Sigmoid colon (tissue), 7 donors: ENCODE results near the gene HHAT. TPM values are rescaled to one million over a fixed set of nuclear protein-coding genes. Genes with fewer than 3 reads are reported as not detected.

ENCODE experiments used
- DNase-seq: peaks from one replicate; pipeline ENCODE4 v3.0.0-alpha.2; 2019
- H3K27ac ChIP-seq, 4 donors: fragments of 200-600 bp; sonication (generic); one replicate each; pipeline ENCODE4 v1.5.1; 2016 to 2019; ENCODE audit warnings: mild to moderate bottlenecking in 1 of 4
- H3K27me3 ChIP-seq, 3 donors: fragments of 200-600 bp; sonication (generic); one replicate each; pipeline ENCODE4 v1.5.1; 2019; ENCODE audit warnings: mild to moderate bottlenecking in 1 of 3
- H3K36me3 ChIP-seq, 4 donors: fragments of 200-600 bp; sonication (generic); one replicate each; pipeline ENCODE4 v1.5.1; 2016 to 2019
- H3K4me1 ChIP-seq, 4 donors: fragments of 200-600 bp; sonication (generic); one replicate each; pipeline ENCODE4 v1.5.1; 2017 to 2019
- H3K4me3 ChIP-seq, 4 donors: fragments of 200-600 bp; sonication (generic); one replicate each; pipeline ENCODE4 v1.5.1; 2017 to 2019; ENCODE audit warnings: mild to moderate bottlenecking in 2 of 4, moderate library complexity in 1 of 4
- H3K9me3 ChIP-seq, 4 donors: fragments of 200-600 bp in 3 of 4; sonication (generic) in 3 of 4; one replicate each; pipeline versions ENCODE4 v1.5.1 to v1.6.1; 2013 to 2019
- CTCF ChIP-seq, 4 experiments: fragments of 450-650 bp in 3 of 4; fragments of 200-600 bp in 1 of 4; IDR thresholded peaks; one replicate each; pipeline ENCODE4 v1.5.1; 2016 to 2019; ENCODE audit warnings: antibody characterized with exemption in 4 of 4, mild to moderate bottlenecking in 3 of 4, moderate library complexity in 2 of 4
- EP300 ChIP-seq, 4 donors: sonication (generic); formaldehyde crosslinking; IDR thresholded peaks; one replicate each; pipeline ENCODE4 v1.6.1; 2017; ENCODE audit warnings: antibody characterized with exemption in 4 of 4
- POLR2A ChIP-seq, 2 donors: fragments of 450-650 bp; IDR thresholded peaks; one replicate each; pipeline ENCODE4 v1.6.1; 2016; ENCODE audit warnings: antibody characterized with exemption in 2 of 2, mild to moderate bottlenecking in 2 of 2, moderate library complexity in 2 of 2
- POLR2AphosphoS5 ChIP-seq, 4 donors: sonication (generic); formaldehyde crosslinking; IDR thresholded peaks; one replicate each; pipeline ENCODE4 v1.6.1; 2017; ENCODE audit warnings: antibody characterized with exemption in 4 of 4
- WGBS, 2 donors: extraction: QIAGEN DNeasy Blood & Tissue Kit; methylation state at CpG; one replicate each; pipeline ENCODE4 v1.1.7; 2013; 5-methylcytosine and 5-hydroxymethylcytosine counted together
- intact Hi-C: fragments of 100-400 bp; cut with DNase I; formaldehyde crosslinking; loops from one replicate; pipeline ENCODE4 v1.15.1; 2023
- polyA plus RNA-seq, 3 donors: library from polyadenylated mRNA; stranded (reverse); fragments of 200-250 nt; gene quantifications; one replicate each; pipeline ENCODE4 v1.2.3, GENCODE V29; 2013
- total RNA-seq, 4 donors: library from RNA; depleted of rRNA; stranded (reverse); fragments of >200 nt; gene quantifications; one replicate each; pipeline ENCODE4 v1.1.0, GENCODE V29; 2016
- donor health status: healthy with polysubstance abuse.
- donor health status: Bipolar disorder and iron deficiency.
- donor health status: healthy.

Gene HHAT
- total and polyA plus RNA-seq, 7 donors: 0.46 to 6.4 (median 2.1) TPM

- no peak for TF ChIP-seq EP300 (IDR thresholded peaks at IDR 0.05)
- TF ChIP-seq POLR2AphosphoS5 (IDR thresholded peaks at IDR 0.05): no peak
- no peak for TF ChIP-seq POLR2A (IDR thresholded peaks at IDR 0.05)
- no peak for TF ChIP-seq CTCF (IDR thresholded peaks at IDR 0.05)
- Histone ChIP-seq H3K27ac (no peak overlapping the region), H3K4me1 (peaks cover 0 to 17% (median 14%) of the 10 kb centered on the region in 4 donors), H3K27me3 (no peaks in the 10 kb centered on the region), H3K4me3 (no peak overlapping the region), H3K9me3 (no peaks in the 10 kb centered on the region), H3K36me3 (no peaks in the 10 kb centered on the region)
- no peak for DNase-seq
- intact Hi-C loops: no loop called here
- WGBS, 2 donors: 71 to 93% methylated on average over 3 of the region's 3 CpGs
Observed at GRCh38 chr1:210540288-210540687, 211.6 kb downstream of the HHAT start.

GRCh38 chr1:210541680-210542358, 213.1 kb downstream of the HHAT start:
- TF ChIP-seq CTCF (IDR thresholded peaks at IDR 0.05) (no peak), POLR2AphosphoS5 (IDR thresholded peaks at IDR 0.05) (no peak), POLR2A (IDR thresholded peaks at IDR 0.05) (no peak), EP300 (IDR thresholded peaks at IDR 0.05) (no peak)
- DNase-seq: no peak
- Histone ChIP-seq H3K4me1 (peaks cover 0 to 3% (median under 1%) of the 10 kb centered on the region in 4 donors), H3K27me3 (no peaks in the 10 kb centered on the region), H3K4me3 (no peak overlapping the region), H3K27ac (no peak overlapping the region), H3K36me3 (no peaks in the 10 kb centered on the region), H3K9me3 (no peaks in the 10 kb centered on the region)
- 72 to 78% methylated on average over 6 of the region's 6 CpGs for WGBS, 2 donors
- intact Hi-C loops: no loop called here

DNA sequence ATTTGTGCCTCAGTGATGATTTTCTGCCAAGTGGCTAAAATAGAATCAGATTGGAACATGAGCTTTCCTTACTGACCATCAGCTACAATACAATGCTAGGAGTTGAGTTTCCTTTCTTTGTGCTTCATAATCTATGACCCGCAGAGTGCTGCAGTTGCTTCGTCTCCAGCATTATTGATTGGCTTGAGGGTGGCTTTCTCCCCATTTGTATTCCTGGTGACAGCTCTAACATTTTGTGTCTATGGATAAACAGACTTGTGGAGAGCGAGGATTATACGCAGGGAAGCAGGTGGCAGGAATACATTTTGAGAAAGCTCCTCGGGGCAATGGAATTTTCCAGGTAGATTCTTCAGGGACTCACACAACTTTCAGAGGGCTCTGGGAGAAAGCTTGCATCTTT, 223.2 kb downstream of the HHAT start:
- intact Hi-C loops: no loop called here
- H3K27me3 ChIP-seq: no peaks in the 10 kb centered on the region
- WGBS, 2 donors: 94 to 96% methylated on average over 5 of the region's 5 CpGs

DNA sequence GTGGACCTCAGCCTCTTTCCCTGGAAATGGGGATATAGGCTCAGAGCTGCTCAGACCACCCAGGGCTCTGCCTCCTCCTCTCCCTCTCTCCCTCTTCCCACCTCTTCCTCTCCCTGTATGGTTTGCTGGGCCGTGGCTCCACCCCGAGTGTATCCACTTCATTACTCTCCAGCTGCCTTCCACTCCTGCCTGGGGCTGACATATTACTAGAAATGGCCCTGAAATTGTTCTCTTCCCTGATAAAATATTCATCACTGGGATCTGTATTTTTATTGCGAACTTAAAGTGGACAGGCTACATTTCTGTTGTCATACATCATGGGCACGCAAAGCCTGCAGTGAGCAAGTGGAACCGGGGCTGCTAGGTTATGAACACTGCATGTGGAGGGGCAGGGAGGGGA, 225.0 kb downstream of the HHAT start:
- WGBS, 2 donors: 74% methylated on average over 5 of the region's 5 CpGs
- Histone ChIP-seq H3K36me3 (no peaks in the 10 kb centered on the region), H3K4me3 (no peak overlapping the region), H3K4me1 (no peaks in the 10 kb centered on the region), H3K27me3 (no peaks in the 10 kb centered on the region), H3K9me3 (no peaks in the 10 kb centered on the region), H3K27ac (no peak overlapping the region)
- TF ChIP-seq EP300 (IDR thresholded peaks at IDR 0.05): no peak
- no peak for TF ChIP-seq POLR2A (IDR thresholded peaks at IDR 0.05)
- no peak for TF ChIP-seq CTCF (IDR thresholded peaks at IDR 0.05)
- TF ChIP-seq POLR2AphosphoS5 (IDR thresholded peaks at IDR 0.05): no peak
- no peak for DNase-seq
- intact Hi-C loops: no loop called here

More for the DNA sequence above, 223.2 kb downstream of the HHAT start:
- Histone ChIP-seq H3K27ac (no peak overlapping the region), H3K4me1 (no peaks in the 10 kb centered on the region), H3K9me3 (no peaks in the 10 kb centered on the region), H3K36me3 (no peaks in the 10 kb centered on the region), H3K4me3 (no peak overlapping the region)
- no peak for DNase-seq
- TF ChIP-seq EP300 (IDR thresholded peaks at IDR 0.05) (no peak), POLR2AphosphoS5 (IDR thresholded peaks at IDR 0.05) (no peak), POLR2A (IDR thresholded peaks at IDR 0.05) (no peak), CTCF (IDR thresholded peaks at IDR 0.05) (no peak)

GRCh38 chr1:210554382-210554781, 225.7 kb downstream of the HHAT start:
- intact Hi-C loops: no loop called here
- no peaks in the 10 kb centered on the region for H3K9me3 ChIP-seq
- WGBS, 2 donors: 94 to 96% methylated on average over 5 of the region's 5 CpGs
- H3K27me3 ChIP-seq: no peaks in the 10 kb centered on the region
- H3K4me1 ChIP-seq: no peaks in the 10 kb centered on the region
- no peak for DNase-seq
- no peaks in the 10 kb centered on the region for H3K36me3 ChIP-seq
- no peak overlapping the region for H3K27ac ChIP-seq
- TF ChIP-seq POLR2AphosphoS5 (IDR thresholded peaks at IDR 0.05) (no peak), CTCF (IDR thresholded peaks at IDR 0.05) (no peak), EP300 (IDR thresholded peaks at IDR 0.05) (no peak), POLR2A (IDR thresholded peaks at IDR 0.05) (no peak)
- H3K4me3 ChIP-seq: no peak overlapping the region
